SU-DHL-6 (cell line): Measurements from ENCODE around the gene PON1.

ENCODE experiments used
- CTCF ChIP-seq: fragments of 200-600 bp; sonication (generic); IDR thresholded peaks from one replicate; pipeline ENCODE4 v1.5.1; 2017; ENCODE audit warnings: antibody characterized with exemption, mild to moderate bottlenecking, low read length, moderate library complexity; ENCODE audit not compliant: insufficient read depth, poor library complexity, severe bottlenecking
- EZH2phosphoT487 ChIP-seq: fragments of 200-600 bp; sonication (generic), shearing (Covaris generic); conservative IDR thresholded peaks from 2 replicates; pipeline ENCODE4 v1.6.1; 2018; ENCODE audit warnings: mild to moderate bottlenecking, antibody characterized with exemption, low read length, moderate library complexity, mixed read lengths

GRCh38 chr7:95365151-95365550 is 40.8 kb upstream of the PON1 start:
- TF ChIP-seq EZH2phosphoT487 (no peak), CTCF (no peak)
